Common myeloid progenitor, CD34-positive (primary cell): ENCODE results near the gene IGFBP5.

Source experiments
- CTCF ChIA-PET: fragments of 350-600 bp; sonication (Branson Sonifier 250); formaldehyde crosslinking; loops from one replicate; lab custom pipeline; 2021; ENCODE audit warnings: antibody characterized with exemption; lab: Charles Lee
- POLR2A ChIA-PET: fragments of 350-600 bp; sonication (Branson Sonifier 250); formaldehyde crosslinking; loops from one replicate; lab custom pipeline; 2021; ENCODE audit warnings: antibody characterized with exemption; lab: Charles Lee
- DNase-seq, 3 donors: peaks; one replicate each; pipeline versions ENCODE4 v3.0.0 to v3.0.0-alpha.2; 2013
- H3K27ac ChIP-seq, 2 experiments: 1 replicate in 1 of 2; 2 replicates in 1 of 2; pipeline ENCODE4 v1.7.0; 2013; ENCODE audit warnings: inconsistent platforms in 2 of 2, low read length in 2 of 2, mild to moderate bottlenecking in 2 of 2, low read depth in 1 of 2, moderate library complexity in 1 of 2; ENCODE audit not compliant: severe bottlenecking in 2 of 2, insufficient read depth in 1 of 2, poor library complexity in 1 of 2
- H3K27me3 ChIP-seq, 5 experiments: replicated peaks in 2 of 5; 1 replicate in 3 of 5; 2 replicates in 2 of 5; pipeline versions ENCODE4 v1.6.1 to v1.7.0; 2013; ENCODE audit warnings: low read length in 4 of 5, mild to moderate bottlenecking in 2 of 5, moderate library complexity in 2 of 5, inconsistent platforms in 1 of 5; ENCODE audit not compliant: insufficient read depth in 5 of 5, control insufficient read depth in 4 of 5
- H3K36me3 ChIP-seq, 4 experiments: 1 replicate in 2 of 4; 2 replicates in 2 of 4; pipeline versions ENCODE4 v1.6.1 to v1.7.0; 2013; ENCODE audit warnings: low read length in 3 of 4, control low read depth in 1 of 4, mild to moderate bottlenecking in 1 of 4; ENCODE audit not compliant: control insufficient read depth in 4 of 4, insufficient read depth in 4 of 4
- H3K4me1 ChIP-seq, 4 experiments: 1 replicate in 3 of 4; 2 replicates in 1 of 4; pipeline versions ENCODE4 v1.6.1 to v1.7.1; 2013; ENCODE audit warnings: low read length in 3 of 4, mild to moderate bottlenecking in 3 of 4, control low read depth in 1 of 4, inconsistent platforms in 1 of 4, moderate library complexity in 1 of 4; ENCODE audit not compliant: control insufficient read depth in 4 of 4, insufficient read depth in 4 of 4; ENCODE audit errors: control extremely low read depth in 1 of 4
- H3K4me3 ChIP-seq, 7 experiments: 1 replicate in 4 of 7; 2 replicates in 3 of 7; pipeline versions ENCODE4 v1.5.1 to v1.7.0; 2013; ENCODE audit warnings: mild to moderate bottlenecking in 7 of 7, low read length in 6 of 7, moderate library complexity in 6 of 7, inconsistent platforms in 2 of 7, low read depth in 2 of 7, control low read depth in 1 of 7; ENCODE audit not compliant: insufficient read depth in 4 of 7, control insufficient read depth in 1 of 7; ENCODE audit errors: extremely low read depth in 1 of 7
- H3K9me3 ChIP-seq, 5 experiments: 1 replicate in 4 of 5; 2 replicates in 1 of 5; pipeline versions ENCODE4 v1.6.1 to v1.7.1; 2013; ENCODE audit warnings: low read length in 4 of 5, mild to moderate bottlenecking in 2 of 5, inconsistent platforms in 1 of 5, low read depth in 1 of 5, moderate library complexity in 1 of 5; ENCODE audit not compliant: control insufficient read depth in 4 of 5, insufficient read depth in 2 of 5; ENCODE audit errors: control extremely low read depth in 1 of 5
- WGBS: methylation state at CpG from one replicate; pipeline ENCODE4 v1.1.5; 2013; ENCODE audit not compliant: insufficient coverage; 5-methylcytosine and 5-hydroxymethylcytosine counted together

The IGFBP5 gene

GRCh38 chr2:216685327-216685875 is 9.9 kb downstream of the IGFBP5 start:
- Histone ChIP-seq H3K4me1 (peaks cover 0 to 1% (median 0%) of the 10 kb centered on the region in 4 experiments), H3K27me3 (peaks cover 0 to 57% (median 20%) of the 10 kb centered on the region in 5 experiments), H3K27ac (no peak overlapping the region), H3K36me3 (no peaks in the 10 kb centered on the region), H3K4me3 (no peak overlapping the region), H3K9me3 (no peaks in the 10 kb centered on the region)
- no peak for DNase-seq
- WGBS, result 95% methylated on average over 3 of the region's 5 CpGs
- POLR2A ChIA-PET, result no interaction called here
- CTCF ChIA-PET, result interaction anchor here (0.6 to 6.6 kb wide), 11 partner anchors 9 to 1028 kb away, joined by 3 to 31 read pairs (median 7); partner anchors contain the start of gene IGFBP5

GRCh38 chr2:216683846-216684245 is 11.5 kb downstream of the IGFBP5 start:
- ChIA-PET CTCF (interaction anchor here (0.8 to 3.5 kb wide), 6 partner anchors 8 to 1029 kb away, joined by 3 to 16 read pairs (median 4); no protein-coding TSS in a partner anchor), POLR2A (no interaction called here)
- DNase-seq, result peak in 2 of 3 donors; percentile 43 to 48
- Histone ChIP-seq H3K27ac (no peak overlapping the region), H3K27me3 (peaks cover 0 to 41% (median 10%) of the 10 kb centered on the region in 5 experiments), H3K9me3 (no peaks in the 10 kb centered on the region), H3K4me3 (no peak overlapping the region), H3K36me3 (no peaks in the 10 kb centered on the region), H3K4me1 (no peaks in the 10 kb centered on the region)
- 79% methylated on average over 3 of the region's 3 CpGs for WGBS

- POLR2A ChIA-PET, result no interaction called here
- WGBS, result no CpG with 5 or more reads among the region's 2 CpGs
- no peaks in the 10 kb centered on the region for H3K36me3 ChIP-seq
- no peaks in the 10 kb centered on the region for H3K4me1 ChIP-seq
- peaks cover 0 to 29% (median 17%) of the 10 kb centered on the region in 5 experiments for H3K27me3 ChIP-seq
- no peak overlapping the region for H3K27ac ChIP-seq
- H3K4me3 ChIP-seq, result no peak overlapping the region
- CTCF ChIA-PET, result interaction anchor here (0.6 to 3.5 kb wide), 11 partner anchors 12 to 1077 kb away, joined by 3 to 16 read pairs (median 5); no protein-coding TSS in a partner anchor
- no peaks in the 10 kb centered on the region for H3K9me3 ChIP-seq
- DNase-seq, result no peak
Measured at GRCh38 chr2:216681683-216682082, 13.7 kb downstream of the IGFBP5 start.

GRCh38 chr2:216680951-216681629 is 14.3 kb downstream of the IGFBP5 start:
- WGBS, result 90% methylated on average over 10 of the region's 10 CpGs
- POLR2A ChIA-PET, result no interaction called here
- CTCF ChIA-PET, result interaction anchor here (1.0 to 2.8 kb wide), 7 partner anchors 11 to 1075 kb away, joined by 3 to 15 read pairs (median 5); no protein-coding TSS in a partner anchor
- Histone ChIP-seq H3K9me3 (no peaks in the 10 kb centered on the region), H3K36me3 (no peaks in the 10 kb centered on the region), H3K4me3 (no peak overlapping the region), H3K4me1 (no peaks in the 10 kb centered on the region), H3K27me3 (peaks cover 0 to 29% (median 17%) of the 10 kb centered on the region in 5 experiments), H3K27ac (no peak overlapping the region)
- no peak for DNase-seq

GRCh38 chr2:216679658-216680024 is 15.7 kb downstream of the IGFBP5 start:
- CTCF ChIA-PET, result interaction anchor here (0.6 to 1.4 kb wide), 3 partner anchors 9 to 831 kb away, joined by 3 to 5 read pairs (median 4); no protein-coding TSS in a partner anchor

GRCh38 chr2:216678813-216679657 is 16.3 kb downstream of the IGFBP5 start:
- WGBS, result 95% methylated on average over 17 of the region's 21 CpGs
- Histone ChIP-seq H3K27ac (no peak overlapping the region), H3K4me1 (no peaks in the 10 kb centered on the region), H3K36me3 (no peaks in the 10 kb centered on the region), H3K9me3 (no peaks in the 10 kb centered on the region), H3K4me3 (no peak overlapping the region), H3K27me3 (peaks cover 0 to 25% (median 10%) of the 10 kb centered on the region in 5 experiments)
- CTCF ChIA-PET, result interaction anchor here (0.6 to 1.4 kb wide), 3 partner anchors 8 to 831 kb away, joined by 3 to 6 read pairs (median 5); no protein-coding TSS in a partner anchor
- DNase-seq, result no peak
- POLR2A ChIA-PET, result no interaction called here

More at GRCh38 chr2:216679658-216680024, 15.7 kb downstream of the IGFBP5 start:
- peaks cover 0 to 27% (median 16%) of the 10 kb centered on the region in 5 experiments for H3K27me3 ChIP-seq
- 99% methylated on average over 9 of the region's 14 CpGs for WGBS
- DNase-seq, result no peak
- H3K27ac ChIP-seq, result no peak overlapping the region
- no peaks in the 10 kb centered on the region for H3K36me3 ChIP-seq
- no peaks in the 10 kb centered on the region for H3K4me1 ChIP-seq
- POLR2A ChIA-PET, result no interaction called here
- no peaks in the 10 kb centered on the region for H3K9me3 ChIP-seq
- H3K4me3 ChIP-seq, result no peak overlapping the region
